PC-3 (cell line): ENCODE measurements around the gene CRTC2.

Experiments
- CTCF ChIP-seq: fragments of 300-600 bp; sonication (generic); conservative IDR thresholded peaks from 2 replicates; pipeline ENCODE4 v1.5.1; 2017; ENCODE audit warnings: antibody characterized with exemption, low read depth, mild to moderate bottlenecking, low read length
- EZH2 ChIP-seq: fragments of 300-600 bp; sonication (generic); IDR thresholded peaks from one replicate; pipeline ENCODE4 v1.6.1; 2017; ENCODE audit warnings: antibody characterized with exemption, mild to moderate bottlenecking, low read length; ENCODE audit not compliant: unreplicated experiment
- EZH2phosphoT487 ChIP-seq: fragments of 300-600 bp; sonication (generic); IDR thresholded peaks from 2 replicates; pipeline ENCODE4 v1.6.1; 2018; ENCODE audit warnings: mild to moderate bottlenecking, antibody characterized with exemption, low read length, borderline replicate concordance

DNA sequence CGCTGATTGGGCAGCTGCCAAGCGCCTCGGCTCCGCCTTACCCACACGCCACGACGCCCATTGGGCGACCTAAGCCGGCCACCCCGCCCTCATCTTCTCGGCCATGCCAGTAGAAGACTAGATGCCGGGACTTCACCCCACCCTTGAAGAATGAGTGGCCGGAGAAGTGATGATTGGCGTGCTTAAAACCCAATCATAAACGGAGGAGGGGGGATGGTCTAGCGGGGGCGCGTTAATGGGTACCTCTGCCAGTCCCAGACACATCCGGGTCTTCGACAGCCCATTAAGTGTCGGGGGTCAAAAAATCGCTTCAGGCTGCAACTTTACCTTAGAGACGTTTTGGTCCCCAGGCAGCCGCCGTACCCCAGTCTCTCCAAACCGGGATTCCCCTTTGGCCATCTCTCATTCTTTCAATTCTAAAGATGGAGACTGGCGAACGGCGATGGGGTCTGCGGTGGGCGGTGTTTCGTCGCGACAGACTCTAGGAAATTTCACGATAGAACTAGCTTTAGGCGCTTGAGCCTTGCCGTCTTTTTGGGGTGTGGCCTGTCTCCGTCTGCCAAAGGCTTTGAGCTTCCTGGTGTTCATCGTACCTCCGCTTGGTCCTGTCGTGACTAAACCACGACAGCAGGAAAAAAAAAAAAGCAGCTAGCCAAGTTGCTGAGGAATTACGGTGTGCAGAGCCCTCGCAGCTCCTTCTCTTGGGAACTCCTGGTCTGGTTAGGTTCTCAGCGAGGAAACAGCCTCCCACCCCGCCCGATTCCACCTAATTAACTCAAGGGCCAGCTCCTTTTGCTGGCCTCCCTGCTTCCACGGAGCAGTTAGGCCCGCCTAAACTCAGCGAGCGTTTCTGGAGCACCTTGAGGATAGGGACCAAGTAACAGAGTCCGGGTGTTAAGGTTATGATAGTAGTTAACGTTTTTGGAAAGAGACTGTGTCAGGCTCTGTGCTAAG is 35.2 kb downstream of the CRTC2 start, which contains the start of gene GATAD2B:
- TF ChIP-seq CTCF, result no peak
- no peak for TF ChIP-seq EZH2
- no peak for TF ChIP-seq EZH2phosphoT487
